Caco-2 (cell line): Measurements from ENCODE around the gene BCAR1. TPM values are rescaled to one million over a fixed set of nuclear protein-coding genes. Genes with fewer than 3 reads are reported as not detected.
"Not testable (repeated sequence)": the region's sequence is repeated elsewhere in the genome, so short reads cannot be mapped to it uniquely, and the experiment has no call there.

Source experiments
- BruUV-seq: library from RNA; stranded (reverse); fragments of 400-500 nt; replicated peaks from 2 replicates; lab custom pipeline; 2021; lab: Mats Ljungman, UMichigan
- CTCF ChIA-PET: fragments of 300-600 bp; sonication (Branson Sonifier 250); formaldehyde crosslinking; loops from one replicate; lab custom pipeline; 2022; ENCODE audit warnings: antibody characterized with exemption; lab: Charles Lee
- POLR2A ChIA-PET: fragments of 300-600 bp; sonication (Branson Sonifier 250); formaldehyde crosslinking; loops from one replicate; lab custom pipeline; 2022; ENCODE audit warnings: antibody characterized with exemption; lab: Charles Lee
- DNase-seq, 2 experiments: peaks; one replicate each; pipeline versions ENCODE4 v3.0.0 to v3.0.0-alpha.2; 2020 to 2022
- H3K27me3 ChIP-seq: replicated peaks from 2 replicates; pipeline ENCODE4 v1.6.0; 2011; ENCODE audit warnings: low read length; ENCODE audit not compliant: control insufficient read depth, insufficient read depth
- H3K36me3 ChIP-seq: 2 replicates; pipeline ENCODE4 v1.5.1; 2011; ENCODE audit warnings: low read length; ENCODE audit not compliant: control insufficient read depth, insufficient read depth
- H3K4me1 ChIP-seq: fragments of 250-450 bp; sonication (Bioruptor Pico); 2 replicates; pipeline ENCODE4 v1.5.1; 2020; ENCODE audit warnings: mild to moderate bottlenecking
- H3K4me3 ChIP-seq: 2 replicates; pipeline ENCODE4 v1.5.1; 2011; ENCODE audit warnings: low read depth, mild to moderate bottlenecking, control low read depth, low read length
- H3K9me3 ChIP-seq: fragments of 250-450 bp; sonication (Bioruptor Pico); 2 replicates; pipeline ENCODE4 v1.5.1; 2020; ENCODE audit warnings: mild to moderate bottlenecking, moderate library complexity
- H3K27ac Mint-ChIP-seq: one replicate; pipeline ENCODE4 v1.8.0; 2022; ENCODE audit warnings: mixed read lengths; ENCODE audit not compliant: unreplicated experiment
- H3K27me3 Mint-ChIP-seq: one replicate; pipeline ENCODE4 v1.8.0; 2022; ENCODE audit warnings: mixed read lengths; ENCODE audit not compliant: insufficient read depth, unreplicated experiment
- H3K36me3 Mint-ChIP-seq: one replicate; pipeline ENCODE4 v1.8.0; 2022; ENCODE audit warnings: mild to moderate bottlenecking, mixed read lengths; ENCODE audit not compliant: insufficient read depth, unreplicated experiment
- H3K4me1 Mint-ChIP-seq: one replicate; pipeline ENCODE4 v1.8.0; 2022; ENCODE audit warnings: low read depth, mixed read lengths; ENCODE audit not compliant: unreplicated experiment
- H3K4me3 Mint-ChIP-seq: one replicate; pipeline ENCODE4 v1.8.0; 2022; ENCODE audit warnings: mild to moderate bottlenecking, moderate library complexity, mixed read lengths; ENCODE audit not compliant: unreplicated experiment
- H3K9me3 Mint-ChIP-seq: one replicate; pipeline ENCODE4 v1.8.0; 2022; ENCODE audit warnings: mixed read lengths; ENCODE audit not compliant: unreplicated experiment
- intact Hi-C: fragments of 100-400 bp; cut with micrococcal nuclease; formaldehyde crosslinking; loops from one replicate; pipeline ENCODE4 v1.10.0; 2022; ENCODE audit not compliant: unreplicated experiment
- total RNA-seq: library from RNA; stranded (reverse); gene quantifications from 2 replicates; pipeline ENCODE4 v1.2.3, GENCODE V29; 2022
- TF ChIP-seq, protein P1 (sequence below), 2 experiments: fragments of 200-600 bp in 1 of 2; IDR thresholded peaks; 1 replicate in 1 of 2; 2 replicates in 1 of 2; pipeline versions ENCODE4 v1.5.1 to v1.8.0; 2011 to 2022; ENCODE audit warnings: antibody characterized with exemption in 1 of 2, control low read depth in 1 of 2, inconsistent platforms in 1 of 2, low read depth in 1 of 2, low read length in 1 of 2, mild to moderate bottlenecking in 1 of 2, moderate library complexity in 1 of 2; ENCODE audit not compliant: insufficient read depth in 1 of 2, severe bottlenecking in 1 of 2, unreplicated experiment in 1 of 2

Gene BCAR1
- total RNA-seq, 1 experiment from 2014 or later: 95.5 TPM

DNA sequence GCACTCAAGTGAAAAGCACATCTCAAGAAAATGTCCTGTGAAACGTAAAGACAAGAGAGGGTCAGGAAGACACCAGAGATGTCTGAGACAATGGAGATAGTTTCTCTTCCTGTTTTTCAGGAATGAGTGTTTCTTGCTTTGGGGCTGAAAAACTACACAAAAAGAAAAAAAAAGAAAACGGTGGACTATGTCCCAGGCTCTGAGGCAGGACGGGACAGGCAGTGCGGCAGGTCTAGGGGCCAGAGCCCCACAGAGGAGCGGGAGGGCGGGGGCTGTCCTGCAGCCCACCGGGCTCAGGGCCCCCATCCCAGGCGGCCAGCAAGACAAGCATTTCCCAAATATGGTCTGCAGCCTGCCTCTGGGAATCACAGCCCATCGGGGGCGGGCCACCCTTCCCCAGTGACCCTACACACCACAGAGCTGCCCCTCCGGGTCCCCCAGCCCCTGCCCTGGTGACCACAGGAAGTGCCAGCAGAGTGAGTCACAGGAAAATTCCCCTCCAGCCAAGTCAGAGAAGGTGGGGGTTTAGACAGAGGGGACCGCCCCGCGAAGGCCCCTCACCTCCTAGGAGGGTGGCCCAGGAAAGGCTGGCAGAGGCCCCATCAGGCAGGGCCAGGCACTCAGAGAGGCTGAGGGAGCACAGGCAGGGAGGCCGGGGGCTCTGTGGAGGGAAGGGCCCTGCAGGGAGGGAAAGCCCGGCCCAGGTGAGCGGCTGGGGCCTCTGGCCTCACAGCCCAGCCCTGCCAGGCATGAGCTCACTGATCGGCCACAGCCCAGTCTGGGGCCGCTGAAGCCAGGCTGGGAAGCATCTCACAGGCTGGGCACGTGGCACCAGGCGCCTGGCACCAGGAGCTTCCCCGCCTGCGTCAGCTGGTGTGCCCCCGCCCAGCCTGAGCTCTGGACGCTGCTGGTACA lies 6.3 kb downstream of the BCAR1 start:
- DNase-seq: peak; percentile 74 to 92
- Mint-ChIP-seq H3K27ac (peak overlapping the region; percentile 95), H3K4me3 (peak overlapping the region; percentile 48), H3K36me3 (peaks cover 89% of the 10 kb centered on the region), H3K4me1 (peaks cover 50% of the 10 kb centered on the region), H3K27me3 (no peaks in the 10 kb centered on the region), H3K9me3 (no peaks in the 10 kb centered on the region)
- Histone ChIP-seq H3K9me3 (no peaks in the 10 kb centered on the region), H3K4me1 (peaks cover 59% of the 10 kb centered on the region), H3K4me3 (no peak overlapping the region), H3K27me3 (no peaks in the 10 kb centered on the region), H3K36me3 (peaks cover 9% of the 10 kb centered on the region)
- ChIA-PET CTCF (interaction anchor here (0.7 to 1.7 kb wide), 5 partner anchors 10 to 432 kb away, joined by 3 to 6 read pairs (median 4); no protein-coding TSS in a partner anchor), POLR2A (interaction anchor here (0.6 kb wide), 1 partner anchor 80 kb away, joined by 3 read pairs; no protein-coding TSS in a partner anchor)
- TF ChIP-seq, protein P1, sequence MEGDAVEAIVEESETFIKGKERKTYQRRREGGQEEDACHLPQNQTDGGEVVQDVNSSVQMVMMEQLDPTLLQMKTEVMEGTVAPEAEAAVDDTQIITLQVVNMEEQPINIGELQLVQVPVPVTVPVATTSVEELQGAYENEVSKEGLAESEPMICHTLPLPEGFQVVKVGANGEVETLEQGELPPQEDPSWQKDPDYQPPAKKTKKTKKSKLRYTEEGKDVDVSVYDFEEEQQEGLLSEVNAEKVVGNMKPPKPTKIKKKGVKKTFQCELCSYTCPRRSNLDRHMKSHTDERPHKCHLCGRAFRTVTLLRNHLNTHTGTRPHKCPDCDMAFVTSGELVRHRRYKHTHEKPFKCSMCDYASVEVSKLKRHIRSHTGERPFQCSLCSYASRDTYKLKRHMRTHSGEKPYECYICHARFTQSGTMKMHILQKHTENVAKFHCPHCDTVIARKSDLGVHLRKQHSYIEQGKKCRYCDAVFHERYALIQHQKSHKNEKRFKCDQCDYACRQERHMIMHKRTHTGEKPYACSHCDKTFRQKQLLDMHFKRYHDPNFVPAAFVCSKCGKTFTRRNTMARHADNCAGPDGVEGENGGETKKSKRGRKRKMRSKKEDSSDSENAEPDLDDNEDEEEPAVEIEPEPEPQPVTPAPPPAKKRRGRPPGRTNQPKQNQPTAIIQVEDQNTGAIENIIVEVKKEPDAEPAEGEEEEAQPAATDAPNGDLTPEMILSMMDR (IDR thresholded peaks at IDR 0.05; ENCODE audit: insufficient read depth in 1 of 2, low read depth in 1 of 2, low read length in 1 of 2, severe bottlenecking in 1 of 2, unreplicated experiment in 1 of 2): no peak
- BruUV-seq: no TSS peak
- intact Hi-C loops: no loop called here

DNA sequence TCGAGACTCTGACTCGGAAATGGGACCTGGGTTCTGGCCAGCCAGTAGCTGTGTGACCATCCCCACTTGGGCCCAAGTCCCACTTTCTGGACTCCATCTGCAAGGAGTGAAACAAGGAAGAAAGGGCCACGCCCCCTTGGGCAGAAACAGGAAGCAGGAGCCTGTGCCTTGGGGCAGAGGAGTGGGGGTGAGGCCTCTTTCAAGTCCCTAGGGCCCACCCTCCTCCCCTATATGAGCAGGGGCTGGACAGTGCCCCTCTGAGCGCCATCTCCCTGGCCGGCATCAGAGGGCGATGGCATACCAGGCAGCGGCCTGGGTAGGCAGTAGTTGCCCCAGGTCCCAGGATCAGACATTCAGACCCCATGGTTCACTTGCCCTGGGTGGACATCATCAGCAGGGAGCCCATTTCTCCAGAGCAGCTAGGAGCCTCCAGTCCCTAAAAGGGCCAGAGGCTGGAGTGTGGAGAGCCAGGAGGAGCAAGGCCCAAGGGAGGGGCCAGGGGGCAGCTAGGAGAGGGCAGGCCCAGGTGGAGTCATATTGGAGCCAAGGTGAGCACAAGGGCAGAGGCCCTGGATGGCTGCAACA lies 7.1 kb downstream of the BCAR1 start:
- Mint-ChIP-seq H3K36me3 (peaks cover 90% of the 10 kb centered on the region), H3K27ac (peak overlapping the region; percentile 95), H3K27me3 (no peaks in the 10 kb centered on the region), H3K4me3 (peak overlapping the region; percentile 48), H3K4me1 (peaks cover 50% of the 10 kb centered on the region), H3K9me3 (no peaks in the 10 kb centered on the region)
- peaks cover 51% of the 10 kb centered on the region for H3K4me1 ChIP-seq
- BruUV-seq: no TSS peak
- ChIA-PET POLR2A (no interaction called here), CTCF (interaction anchor here (0.6 kb wide), 1 partner anchor 201 kb away, joined by 3 read pairs; no protein-coding TSS in a partner anchor)
- no peaks in the 10 kb centered on the region for H3K27me3 ChIP-seq
- TF ChIP-seq, protein P1 (IDR thresholded peaks at IDR 0.05; ENCODE audit: insufficient read depth in 1 of 2, low read depth in 1 of 2, low read length in 1 of 2, severe bottlenecking in 1 of 2, unreplicated experiment in 1 of 2): no peak
- no peak overlapping the region for H3K4me3 ChIP-seq
- no peak for DNase-seq
- H3K9me3 ChIP-seq: no peaks in the 10 kb centered on the region
- peaks cover 9% of the 10 kb centered on the region for H3K36me3 ChIP-seq
- intact Hi-C loops: no loop called here

DNA sequence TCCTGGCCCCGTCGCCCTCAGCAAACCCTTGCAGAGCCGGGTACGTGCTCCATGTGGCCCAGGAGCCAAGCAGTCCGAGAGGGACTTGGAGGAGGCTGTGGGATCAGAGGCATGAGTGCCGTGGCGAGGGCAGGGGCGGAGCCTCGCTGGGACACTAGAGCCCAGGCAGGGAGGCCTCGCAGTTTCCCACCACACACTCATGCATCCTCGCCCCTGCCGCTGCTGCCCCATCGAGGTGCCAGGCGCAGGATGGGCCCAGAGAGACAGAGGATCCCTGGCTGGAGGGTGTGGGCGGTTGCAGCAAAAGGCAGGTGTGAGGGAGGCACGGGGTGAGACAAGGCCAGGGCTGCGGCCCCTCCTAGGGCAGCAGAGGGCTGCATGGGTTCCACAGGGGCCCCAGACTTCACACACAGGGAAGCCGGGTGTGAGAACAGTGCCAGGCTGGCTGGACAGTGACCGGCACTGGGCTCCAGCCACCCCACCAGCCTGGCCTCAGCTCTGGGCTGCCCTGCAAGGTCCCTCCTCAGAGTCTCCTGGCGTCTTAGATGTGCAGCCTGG lies 7.7 kb downstream of the BCAR1 start:
- ChIA-PET CTCF (interaction anchor here (0.6 to 1.6 kb wide), 2 partner anchors 10 to 202 kb away, joined by 3 to 4 read pairs; no protein-coding TSS in a partner anchor), POLR2A (no interaction called here)
- H3K4me1 ChIP-seq: peaks cover 46% of the 10 kb centered on the region
- peaks cover 9% of the 10 kb centered on the region for H3K36me3 ChIP-seq
- peaks cover 50% of the 10 kb centered on the region for H3K4me1 Mint-ChIP-seq
- TF ChIP-seq, protein P1 (IDR thresholded peaks at IDR 0.05; ENCODE audit: insufficient read depth in 1 of 2, low read depth in 1 of 2, low read length in 1 of 2, severe bottlenecking in 1 of 2, unreplicated experiment in 1 of 2): no peak
- H3K9me3 ChIP-seq: no peaks in the 10 kb centered on the region
- H3K4me3 ChIP-seq: no peak overlapping the region
- H3K27me3 ChIP-seq: no peaks in the 10 kb centered on the region
- H3K4me3 Mint-ChIP-seq: no peak overlapping the region
- no peaks in the 10 kb centered on the region for H3K9me3 Mint-ChIP-seq
- intact Hi-C loops: no loop called here
- peak overlapping the region; percentile 95 for H3K27ac Mint-ChIP-seq
- H3K27me3 Mint-ChIP-seq: no peaks in the 10 kb centered on the region
- no peak for DNase-seq
- no TSS peak for BruUV-seq
- H3K36me3 Mint-ChIP-seq: peaks cover 95% of the 10 kb centered on the region

DNA sequence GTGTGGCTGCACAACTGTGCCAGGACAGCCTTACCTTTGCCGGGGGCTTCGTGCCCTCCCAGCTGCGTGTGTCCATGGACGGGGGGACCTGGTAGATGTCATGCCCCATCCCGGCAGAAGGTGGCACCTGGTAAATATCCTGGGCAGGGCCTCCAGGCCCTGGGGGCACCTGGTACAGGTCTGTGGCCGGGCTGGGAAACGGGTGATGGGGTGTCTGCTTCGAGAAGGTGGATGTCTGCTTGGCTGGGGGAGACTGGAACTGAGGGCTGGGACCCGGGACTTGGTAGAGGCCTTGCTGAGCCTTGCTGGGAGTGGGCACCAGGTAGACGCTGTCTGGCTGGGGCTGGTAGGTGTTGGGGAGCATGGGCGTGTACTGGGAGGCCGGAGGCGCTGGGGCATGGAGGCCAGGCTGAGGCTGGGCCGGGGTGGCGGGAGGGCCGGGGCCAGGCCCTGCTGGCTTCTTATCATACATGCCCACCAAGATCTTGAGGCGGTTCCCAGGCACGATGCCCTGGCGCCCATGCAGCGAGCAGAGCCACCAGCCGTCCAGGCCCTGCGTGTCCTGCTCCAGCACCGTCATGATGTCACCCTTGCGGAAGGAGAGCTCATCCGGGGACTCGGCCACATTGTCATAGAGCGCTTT lies 8.9 kb downstream of the BCAR1 start:
- BruUV-seq, H3K27me3 ChIP-seq, H3K9me3 ChIP-seq, H3K36me3 ChIP-seq, H3K4me3 ChIP-seq, H3K4me3 Mint-ChIP-seq, H3K27me3 Mint-ChIP-seq, intact Hi-C loops, DNase-seq, H3K9me3 Mint-ChIP-seq, POLR2A ChIA-PET: not testable (repeated sequence)
- peaks cover 93% of the 10 kb centered on the region for H3K36me3 Mint-ChIP-seq
- CTCF ChIA-PET: interaction anchor here (1.6 kb wide), 1 partner anchor 9 kb away, joined by 4 read pairs; no protein-coding TSS in a partner anchor
- H3K4me1 ChIP-seq: peaks cover 36% of the 10 kb centered on the region
- H3K27ac Mint-ChIP-seq: peak overlapping the region; percentile 95
- peaks cover 38% of the 10 kb centered on the region for H3K4me1 Mint-ChIP-seq
